PC-3 (cell line): Measurements from ENCODE around the gene MBD1. TPM values are rescaled to one million over a fixed set of nuclear protein-coding genes. Genes with fewer than 3 reads are reported as not detected.

Source experiments
- ATAC-seq: fragments of 200-7000 bp; cut with Tn5 transposase; 2 replicates; pipeline ENCODE4 v1.9.1; 2020; ENCODE audit warnings: mild to moderate bottlenecking, moderate library complexity
- BruUV-seq: library from RNA; stranded (reverse); fragments of 400-500 nt; replicated peaks from 2 replicates; lab custom pipeline; 2021; lab: Mats Ljungman, UMichigan
- CTCF ChIA-PET: fragments of 300-600 bp; sonication (Branson Sonifier 250); formaldehyde crosslinking; loops from one replicate; lab custom pipeline; 2022; ENCODE audit warnings: antibody characterized with exemption; lab: Charles Lee
- POLR2A ChIA-PET: fragments of 300-600 bp; sonication (Branson Sonifier 250); formaldehyde crosslinking; loops from one replicate; lab custom pipeline; 2022; ENCODE audit warnings: antibody characterized with exemption; ENCODE audit not compliant: unreplicated experiment; lab: Charles Lee
- DNase-seq: peaks from one replicate; pipeline ENCODE4 v3.0.0-alpha.2; 2015
- H2AFZ ChIP-seq: fragments of 300-600 bp; sonication (generic); 2 replicates; pipeline ENCODE4 v1.6.0; 2016; ENCODE audit warnings: antibody characterized with exemption, low read length
- H3F3A ChIP-seq: fragments of 300-600 bp; sonication (generic); one replicate; pipeline ENCODE4 v1.6.0; 2017; ENCODE audit warnings: antibody characterized with exemption, low read length, control low read depth, mild to moderate bottlenecking; ENCODE audit not compliant: unreplicated experiment
- H3K27ac ChIP-seq: fragments of 300-600 bp; sonication (generic); 2 replicates; pipeline ENCODE4 v1.5.1; 2016; ENCODE audit warnings: mild to moderate bottlenecking, low read length
- H3K27me3 ChIP-seq: fragments of 300-600 bp; sonication (generic); 2 replicates; pipeline ENCODE4 v1.6.1; 2016; ENCODE audit warnings: low read length, mixed read lengths
- H3K36me3 ChIP-seq: fragments of 300-600 bp; sonication (generic); 2 replicates; pipeline ENCODE4 v1.6.1; 2016; ENCODE audit warnings: low read depth, mixed run types, low read length, mixed read lengths
- H3K4me1 ChIP-seq: fragments of 300-600 bp; sonication (generic); 2 replicates; pipeline ENCODE4 v1.5.1; 2016; ENCODE audit warnings: low read length; ENCODE audit not compliant: insufficient read depth
- H3K4me2 ChIP-seq: fragments of 300-600 bp; sonication (generic); 2 replicates; pipeline ENCODE4 v1.6.0; 2016; ENCODE audit warnings: low read length
- H3K4me3 ChIP-seq: fragments of 300-600 bp; sonication (generic); 2 replicates; pipeline ENCODE4 v1.5.1; 2016; ENCODE audit warnings: mild to moderate bottlenecking, low read length, mixed read lengths
- H3K79me2 ChIP-seq: fragments of 300-600 bp; sonication (generic); 2 replicates; pipeline ENCODE4 v1.6.1; 2017; ENCODE audit warnings: low read length, mixed read lengths
- H3K9ac ChIP-seq: fragments of 300-600 bp; sonication (generic); 2 replicates; pipeline ENCODE4 v1.6.0; 2016; ENCODE audit warnings: mild to moderate bottlenecking, low read length
- H3K9me2 ChIP-seq: fragments of 300-600 bp; sonication (generic); replicated peaks from 2 replicates; pipeline ENCODE4 v1.6.1; 2016; ENCODE audit warnings: mixed run types, low read length, mixed read lengths
- H3K9me3 ChIP-seq: fragments of 300-600 bp; sonication (generic); 2 replicates; pipeline ENCODE4 v1.6.1; 2016; ENCODE audit warnings: low read length, mixed read lengths
- H4K20me1 ChIP-seq: fragments of 300-600 bp; sonication (generic); 2 replicates; pipeline ENCODE4 v1.6.1; 2016; ENCODE audit warnings: low read length, mixed read lengths
- EZH2 ChIP-seq: fragments of 300-600 bp; sonication (generic); IDR thresholded peaks from one replicate; pipeline ENCODE4 v1.6.1; 2017; ENCODE audit warnings: antibody characterized with exemption, mild to moderate bottlenecking, low read length; ENCODE audit not compliant: unreplicated experiment
- EZH2phosphoT487 ChIP-seq: fragments of 300-600 bp; sonication (generic); IDR thresholded peaks from 2 replicates; pipeline ENCODE4 v1.6.1; 2018; ENCODE audit warnings: mild to moderate bottlenecking, antibody characterized with exemption, low read length, borderline replicate concordance
- intact Hi-C: fragments of 100-400 bp; cut with micrococcal nuclease; formaldehyde crosslinking; loops from 2 replicates; pipeline ENCODE4 v1.9.0; 2023
- total RNA-seq: library from RNA; depleted of rRNA; stranded (reverse); fragments of >200 nt; gene quantifications from 2 replicates; pipeline ENCODE4 v1.2.3, GENCODE V29; 2014
- TF ChIP-seq, protein P1 (sequence below): fragments of 300-600 bp; sonication (generic); conservative IDR thresholded peaks from 2 replicates; pipeline ENCODE4 v1.5.1; 2017; ENCODE audit warnings: antibody characterized with exemption, low read depth, mild to moderate bottlenecking, low read length

MBD1 gene
- total RNA-seq, 1 experiment from 2014 or later = 30.2 TPM

DNA sequence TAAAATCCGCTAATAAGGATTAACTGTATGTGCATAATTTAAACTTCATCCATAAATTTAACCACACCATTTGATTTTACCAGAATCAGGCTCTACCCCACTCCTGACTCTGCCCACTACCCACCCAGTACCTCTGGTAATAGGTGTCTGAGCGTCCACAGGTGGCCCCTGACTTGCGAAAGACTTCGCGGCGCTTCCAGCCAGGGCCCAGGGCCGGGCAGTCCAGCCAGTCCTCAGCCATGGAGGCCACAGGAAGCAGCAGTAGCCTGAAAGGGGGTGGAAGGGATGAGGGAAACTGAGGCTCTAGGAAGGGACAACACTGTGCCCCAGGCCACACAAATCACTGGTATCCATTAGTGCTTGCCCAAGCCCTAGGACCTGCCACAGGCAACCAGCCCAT is 1.6 kb downstream of the MBD1 start:
- peaks cover 28% of the 10 kb centered on the region for H3K79me2 ChIP-seq

DNA sequence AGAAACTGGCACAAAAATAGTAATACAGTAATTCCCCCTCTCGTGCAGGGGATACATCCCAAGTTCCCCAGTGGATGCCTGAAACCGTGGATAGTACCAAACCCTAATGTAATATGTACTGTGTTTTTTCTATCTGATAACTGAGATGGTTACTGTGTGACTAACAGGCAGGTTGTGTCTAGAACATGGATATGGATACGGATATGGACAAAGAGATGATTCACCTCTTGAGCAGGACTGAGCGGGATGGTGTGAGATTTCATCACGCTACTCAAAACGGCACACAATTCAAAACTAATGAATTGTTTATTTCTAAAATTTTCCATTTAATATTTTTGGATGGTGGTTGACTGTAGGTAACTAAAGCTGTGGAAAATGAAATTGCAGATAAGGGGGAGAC is 3.4 kb downstream of the MBD1 start:
- H3K4me2 ChIP-seq = peak overlapping the region; percentile 44
- H3K36me3 ChIP-seq = no peaks in the 10 kb centered on the region; the same call in 1 of the 2 replicates
- no peaks in the 10 kb centered on the region for H3F3A ChIP-seq
- no peaks in the 10 kb centered on the region for H3K27me3 ChIP-seq
- H3K9me2 ChIP-seq = no peaks in the 10 kb centered on the region
- H2AFZ ChIP-seq = no peak overlapping the region
- intact Hi-C loops = no loop called here
- BruUV-seq = no TSS peak
- no peaks in the 10 kb centered on the region for H3K9me3 ChIP-seq
- POLR2A ChIA-PET = no interaction called here
- H3K4me3 ChIP-seq = no peak overlapping the region
- peak; percentile 45 for DNase-seq
- H3K4me1 ChIP-seq = peaks cover 17% of the 10 kb centered on the region; the same call in 1 of the 2 replicates
- H3K27ac ChIP-seq = peak overlapping the region; percentile 49
- no peak for TF ChIP-seq EZH2phosphoT487
- TF ChIP-seq EZH2 = no peak
- TF ChIP-seq, protein P1, sequence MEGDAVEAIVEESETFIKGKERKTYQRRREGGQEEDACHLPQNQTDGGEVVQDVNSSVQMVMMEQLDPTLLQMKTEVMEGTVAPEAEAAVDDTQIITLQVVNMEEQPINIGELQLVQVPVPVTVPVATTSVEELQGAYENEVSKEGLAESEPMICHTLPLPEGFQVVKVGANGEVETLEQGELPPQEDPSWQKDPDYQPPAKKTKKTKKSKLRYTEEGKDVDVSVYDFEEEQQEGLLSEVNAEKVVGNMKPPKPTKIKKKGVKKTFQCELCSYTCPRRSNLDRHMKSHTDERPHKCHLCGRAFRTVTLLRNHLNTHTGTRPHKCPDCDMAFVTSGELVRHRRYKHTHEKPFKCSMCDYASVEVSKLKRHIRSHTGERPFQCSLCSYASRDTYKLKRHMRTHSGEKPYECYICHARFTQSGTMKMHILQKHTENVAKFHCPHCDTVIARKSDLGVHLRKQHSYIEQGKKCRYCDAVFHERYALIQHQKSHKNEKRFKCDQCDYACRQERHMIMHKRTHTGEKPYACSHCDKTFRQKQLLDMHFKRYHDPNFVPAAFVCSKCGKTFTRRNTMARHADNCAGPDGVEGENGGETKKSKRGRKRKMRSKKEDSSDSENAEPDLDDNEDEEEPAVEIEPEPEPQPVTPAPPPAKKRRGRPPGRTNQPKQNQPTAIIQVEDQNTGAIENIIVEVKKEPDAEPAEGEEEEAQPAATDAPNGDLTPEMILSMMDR = no peak
- H3K9ac ChIP-seq = no peak overlapping the region
- ATAC-seq = peak; percentile 37
- CTCF ChIA-PET = no interaction called here
- H4K20me1 ChIP-seq = no peaks in the 10 kb centered on the region
- peaks cover 28% of the 10 kb centered on the region for H3K79me2 ChIP-seq

More for the DNA sequence above, 1.6 kb downstream of the MBD1 start:
- no TSS peak for BruUV-seq
- Histone ChIP-seq H3K36me3 (no peaks in the 10 kb centered on the region; the same call in 1 of the 2 replicates), H3K4me2 (peak overlapping the region; percentile 85), H3K9me3 (no peaks in the 10 kb centered on the region), H3K27me3 (no peaks in the 10 kb centered on the region), H3F3A (no peaks in the 10 kb centered on the region), H3K4me3 (peak overlapping the region; percentile 88), H2AFZ (no peak overlapping the region), H3K9me2 (no peaks in the 10 kb centered on the region), H3K27ac (no peak overlapping the region), H3K9ac (no peak overlapping the region; the same call in 1 of the 2 replicates), H3K4me1 (peaks cover 17% of the 10 kb centered on the region; the same call in 1 of the 2 replicates), H4K20me1 (no peaks in the 10 kb centered on the region)
- intact Hi-C loops = loop anchor here (1.0 kb wide), 1 partner anchor 8 kb away; the partner anchor contains the start of gene CXXC1
- ChIA-PET CTCF (no interaction called here), POLR2A (no interaction called here)
- DNase-seq = no peak
- TF ChIP-seq EZH2phosphoT487 (no peak), EZH2 (no peak)
- TF ChIP-seq, protein P1 = no peak
- no peak for ATAC-seq

DNA sequence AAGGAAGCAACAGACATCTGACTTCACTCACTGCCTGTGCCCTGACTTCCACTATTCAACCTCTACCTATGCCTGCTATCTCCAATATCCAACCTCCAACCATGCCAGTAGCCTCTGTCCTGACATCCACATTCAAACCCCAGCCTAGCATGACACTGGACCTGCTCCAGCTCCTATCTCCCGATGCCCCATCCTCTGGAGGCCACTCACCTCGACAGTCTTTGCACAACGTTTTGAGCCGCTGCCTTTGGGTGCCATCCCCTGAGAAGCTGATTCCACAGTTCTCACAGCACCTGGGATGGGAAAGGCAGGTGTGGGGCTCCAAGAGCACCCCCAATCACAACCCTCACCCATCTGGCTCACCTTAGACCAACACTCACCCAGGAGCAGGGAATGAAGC is 4.9 kb downstream of the MBD1 start:
- H3K4me1 ChIP-seq = peaks cover 17% of the 10 kb centered on the region; the same call in 1 of the 2 replicates
- no peak overlapping the region for H3K27ac ChIP-seq
- TF ChIP-seq, protein P1 = no peak
- TF ChIP-seq EZH2phosphoT487 = no peak
- no peak for TF ChIP-seq EZH2
- H3K4me3 ChIP-seq = no peak overlapping the region
- no TSS peak for BruUV-seq
- no peaks in the 10 kb centered on the region; the same call in 1 of the 2 replicates for H3K36me3 ChIP-seq
- no peak overlapping the region for H2AFZ ChIP-seq
- no peaks in the 10 kb centered on the region for H3K27me3 ChIP-seq
- H3K9me3 ChIP-seq = no peaks in the 10 kb centered on the region
- ChIA-PET POLR2A (no interaction called here), CTCF (no interaction called here)
- ATAC-seq = no peak
- no peaks in the 10 kb centered on the region for H3K9me2 ChIP-seq
- no peak overlapping the region for H3K9ac ChIP-seq
- H3F3A ChIP-seq = no peaks in the 10 kb centered on the region
- intact Hi-C loops = no loop called here
- H3K79me2 ChIP-seq = peaks cover 28% of the 10 kb centered on the region
- DNase-seq = no peak
- H4K20me1 ChIP-seq = no peaks in the 10 kb centered on the region
- no peak overlapping the region for H3K4me2 ChIP-seq
